GM12875 (cell line): Measurements from ENCODE around the gene SEC62.

Experiments used
- H3K4me3 ChIP-seq: one replicate; pipeline ENCODE4 v1.5.1; 2011; ENCODE audit warnings: low read depth, low read length, control low read depth
- TF ChIP-seq, protein P1 (sequence below): IDR thresholded peaks from 2 replicates; pipeline ENCODE4 v1.5.1; 2011; ENCODE audit warnings: low read depth, mild to moderate bottlenecking, control low read depth, inconsistent platforms, low read length, moderate library complexity, borderline replicate concordance; ENCODE audit not compliant: insufficient read depth

The SEC62 gene

GRCh38 chr3:169952045-169952444 is 14.6 kb upstream of the SEC62 start:
- H3K4me3 ChIP-seq = no peak overlapping the region
- TF ChIP-seq, protein P1, sequence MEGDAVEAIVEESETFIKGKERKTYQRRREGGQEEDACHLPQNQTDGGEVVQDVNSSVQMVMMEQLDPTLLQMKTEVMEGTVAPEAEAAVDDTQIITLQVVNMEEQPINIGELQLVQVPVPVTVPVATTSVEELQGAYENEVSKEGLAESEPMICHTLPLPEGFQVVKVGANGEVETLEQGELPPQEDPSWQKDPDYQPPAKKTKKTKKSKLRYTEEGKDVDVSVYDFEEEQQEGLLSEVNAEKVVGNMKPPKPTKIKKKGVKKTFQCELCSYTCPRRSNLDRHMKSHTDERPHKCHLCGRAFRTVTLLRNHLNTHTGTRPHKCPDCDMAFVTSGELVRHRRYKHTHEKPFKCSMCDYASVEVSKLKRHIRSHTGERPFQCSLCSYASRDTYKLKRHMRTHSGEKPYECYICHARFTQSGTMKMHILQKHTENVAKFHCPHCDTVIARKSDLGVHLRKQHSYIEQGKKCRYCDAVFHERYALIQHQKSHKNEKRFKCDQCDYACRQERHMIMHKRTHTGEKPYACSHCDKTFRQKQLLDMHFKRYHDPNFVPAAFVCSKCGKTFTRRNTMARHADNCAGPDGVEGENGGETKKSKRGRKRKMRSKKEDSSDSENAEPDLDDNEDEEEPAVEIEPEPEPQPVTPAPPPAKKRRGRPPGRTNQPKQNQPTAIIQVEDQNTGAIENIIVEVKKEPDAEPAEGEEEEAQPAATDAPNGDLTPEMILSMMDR = no peak

GRCh38 chr3:169953462-169954141 is 13.0 kb upstream of the SEC62 start:
- H3K4me3 ChIP-seq = no peak overlapping the region
- TF ChIP-seq, protein P1 = no peak

DNA sequence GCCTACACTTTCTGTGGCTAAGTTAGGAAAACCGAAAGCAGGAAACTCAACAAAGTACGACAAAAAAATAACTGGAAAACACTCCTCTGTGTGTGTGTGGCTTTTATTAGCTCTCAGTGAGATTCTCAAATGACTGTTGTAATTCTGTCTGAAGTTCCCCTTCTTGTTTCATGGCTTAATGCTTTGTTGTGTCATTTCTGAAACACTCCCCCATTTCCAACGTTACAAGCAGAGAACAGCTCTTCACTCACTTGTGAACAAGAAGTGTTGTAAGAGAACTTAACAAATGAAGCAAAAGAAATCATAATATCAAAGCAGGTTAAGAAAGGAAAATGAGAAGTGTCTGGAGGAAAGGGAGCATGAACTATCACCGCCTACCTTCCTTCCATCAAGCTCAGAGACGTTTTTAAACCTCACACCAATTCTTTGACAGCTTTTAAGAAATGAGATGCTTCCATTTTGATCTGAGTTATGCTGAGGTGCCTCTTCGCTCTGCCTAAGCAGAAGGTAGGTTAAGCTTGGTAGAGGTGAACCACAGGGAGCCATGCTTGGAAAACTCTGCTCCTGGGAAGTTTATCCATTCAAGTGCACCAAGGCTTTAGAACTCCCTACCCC is 12.4 kb upstream of the SEC62 start:
- TF ChIP-seq, protein P1 = no peak
- H3K4me3 ChIP-seq = peak overlapping the region; percentile 41

DNA sequence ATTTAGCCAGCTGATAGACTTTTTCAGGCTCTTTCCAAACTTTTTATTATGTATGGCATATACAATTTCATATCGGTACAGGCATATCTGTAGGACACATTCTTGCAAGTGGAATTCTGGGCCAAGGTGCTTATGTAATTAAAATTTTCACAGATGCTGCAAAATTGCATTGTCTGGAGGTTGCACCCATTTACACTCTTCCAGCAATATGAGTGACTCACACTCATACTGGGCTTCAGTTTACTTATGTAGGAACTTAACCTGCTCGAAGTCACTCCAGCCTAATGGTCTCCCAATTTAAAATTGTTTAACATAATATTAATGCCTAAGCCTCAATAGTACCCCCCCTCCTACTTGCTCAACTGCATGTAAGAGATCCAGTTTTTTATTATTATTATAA is 11.2 kb upstream of the SEC62 start:
- TF ChIP-seq, protein P1 = no peak

GRCh38 chr3:169964176-169964575 is 2.4 kb upstream of the SEC62 start:
- TF ChIP-seq, protein P1 = no peak
- H3K4me3 ChIP-seq = no peak overlapping the region

More for the DNA sequence above, 11.2 kb upstream of the SEC62 start:
- no peak overlapping the region for H3K4me3 ChIP-seq

- TF ChIP-seq, protein P1 = no peak
- H3K4me3 ChIP-seq = peak overlapping the region; percentile 93
Measured at GRCh38 chr3:169965562-169966427, 812 bp upstream of the SEC62 start.
